GM12878 (cell line): ENCODE measurements around the gene TBC1D5. TPM values are rescaled to one million over a fixed set of nuclear protein-coding genes. Genes with fewer than 3 reads are reported as not detected.

ENCODE experiments used
- ATAC-seq: fragments of 200-7000 bp; cut with Tn5 transposase; 3 replicates; pipeline ENCODE4 v1.9.1; 2020; ENCODE audit warnings: mild to moderate bottlenecking, moderate library complexity
- BruUV-seq: library from RNA; stranded (reverse); fragments of 400-500 nt; replicated peaks from 2 replicates; lab custom pipeline; 2021; lab: Mats Ljungman, UMichigan
- CTCF ChIA-PET: fragments of 300-600 bp; sonication (Branson Sonifier 250); formaldehyde crosslinking; extraction: SDS; loops from one replicate; lab custom pipeline; 2021; ENCODE audit warnings: inconsistent platforms; lab: Yijun Ruan, JAX
- POLR2A ChIA-PET: fragments of 350-600 bp; formaldehyde crosslinking; extraction: SDS; loops from one replicate; lab custom pipeline; 2021; ENCODE audit warnings: inconsistent platforms; lab: Charles Lee
- RAD21 ChIA-PET: fragments of 300-600 bp; sonication (Branson Sonifier 250); formaldehyde crosslinking; loops from one replicate; lab custom pipeline; 2023; ENCODE audit warnings: antibody characterized with exemption; ENCODE audit not compliant: unreplicated experiment; lab: Charles Lee
- SMC1A ChIA-PET: fragments of 300-600 bp; sonication (Branson Sonifier 250); formaldehyde crosslinking; loops from one replicate; lab custom pipeline; 2023; ENCODE audit not compliant: unreplicated experiment, uncharacterized antibody; lab: Charles Lee
- DNase-seq: peaks from one replicate; pipeline ENCODE4 v3.0.0-alpha.2; 2011; ENCODE audit warnings: low read depth, low spot score
- FAIRE-seq: peaks from 3 replicates; lab custom pipeline; 2011; peaks lifted over from hg19 to GRCh38; lab: Jason Lieb, UNC
- H2AFZ ChIP-seq: 2 replicates; pipeline ENCODE4 v1.6.0; 2011; ENCODE audit warnings: low read depth, low read length, control low read depth; ENCODE audit not compliant: control insufficient read depth
- H3K27ac ChIP-seq: 2 replicates; pipeline ENCODE4 v1.5.1; 2011; ENCODE audit warnings: control low read depth; ENCODE audit not compliant: control insufficient read depth, insufficient read depth
- H3K27me3 ChIP-seq, 2 experiments: replicated peaks in 1 of 2; 2 replicates each; pipeline versions ENCODE4 v1.6.0 to v1.6.1; 2011; ENCODE audit warnings: low read length in 1 of 2; ENCODE audit not compliant: control insufficient read depth in 2 of 2, insufficient read depth in 2 of 2
- H3K36me3 ChIP-seq, 2 experiments: 2 replicates each; pipeline ENCODE4 v1.5.1; 2011; ENCODE audit warnings: low read length in 1 of 2; ENCODE audit not compliant: control insufficient read depth in 2 of 2, insufficient read depth in 2 of 2
- H3K4me1 ChIP-seq: 2 replicates; pipeline ENCODE4 v1.6.1; 2011; ENCODE audit warnings: mild to moderate bottlenecking, low read length, moderate library complexity, mixed read lengths; ENCODE audit not compliant: control insufficient read depth, insufficient read depth
- H3K4me2 ChIP-seq: 2 replicates; pipeline ENCODE4 v1.6.0; 2011; ENCODE audit warnings: control low read depth; ENCODE audit not compliant: control insufficient read depth, insufficient read depth
- H3K4me3 ChIP-seq: fragments of 200-600 bp; sonication (generic); 2 replicates; pipeline ENCODE4 v1.5.1; 2016
- H3K79me2 ChIP-seq: 2 replicates; pipeline ENCODE4 v1.6.0; 2011; ENCODE audit warnings: low read length; ENCODE audit not compliant: control insufficient read depth, insufficient read depth
- H3K9ac ChIP-seq: 2 replicates; pipeline ENCODE4 v1.8.0; 2011; ENCODE audit warnings: low read length, control low read depth, mixed read lengths; ENCODE audit not compliant: control insufficient read depth, insufficient read depth
- H3K9me3 ChIP-seq: replicated peaks from 3 replicates; pipeline ENCODE4 v1.5.1; 2011; ENCODE audit warnings: mild to moderate bottlenecking, low read length; ENCODE audit not compliant: control insufficient read depth, insufficient read depth
- H4K20me1 ChIP-seq: 2 replicates; pipeline ENCODE4 v1.6.0; 2011; ENCODE audit not compliant: control insufficient read depth, insufficient read depth
- BMI1 ChIP-seq: fragments of 450-650 bp; IDR thresholded peaks from 2 replicates; pipeline ENCODE4 v1.6.1; 2016; ENCODE audit warnings: mild to moderate bottlenecking, moderate library complexity, borderline replicate concordance
- HCFC1 ChIP-seq: fragments of 150-350 bp; IDR thresholded peaks from 2 replicates; pipeline ENCODE4 v1.6.1; 2014; ENCODE audit warnings: low read length
- HDGF ChIP-seq: fragments of 450-650 bp; IDR thresholded peaks from 2 replicates; pipeline ENCODE4 v1.6.1; 2016; ENCODE audit warnings: antibody characterized with exemption
- HSF1 ChIP-seq: fragments of 150-350 bp; IDR thresholded peaks from 2 replicates; pipeline ENCODE4 v1.6.1; 2014; ENCODE audit warnings: mild to moderate bottlenecking, low read depth, low read length
- JUND ChIP-seq: IDR thresholded peaks from 2 replicates; pipeline ENCODE4 v1.6.1; 2012; ENCODE audit warnings: low read depth, mild to moderate bottlenecking, low read length, improper control_type of control experiment, moderate library complexity
- MEF2B ChIP-seq: fragments of 450-650 bp; IDR thresholded peaks from 2 replicates; pipeline ENCODE4 v1.6.1; 2018; ENCODE audit warnings: mild to moderate bottlenecking, moderate library complexity; ENCODE audit not compliant: partially characterized antibody, poor library complexity, severe bottlenecking
- NFXL1 ChIP-seq: fragments of 450-650 bp; IDR thresholded peaks from 2 replicates; pipeline ENCODE4 v1.6.1; 2017; ENCODE audit warnings: antibody characterized with exemption, mild to moderate bottlenecking, borderline replicate concordance
- NRF1 ChIP-seq: conservative IDR thresholded peaks from 2 replicates; pipeline ENCODE4 v1.6.1; 2011; ENCODE audit warnings: mild to moderate bottlenecking, low read depth, low read length, improper control_type of control experiment
- PAX8 ChIP-seq: fragments of 450-650 bp; IDR thresholded peaks from 2 replicates; pipeline ENCODE4 v1.6.1; 2017; ENCODE audit warnings: mild to moderate bottlenecking, moderate library complexity
- SIX5 ChIP-seq: IDR thresholded peaks from 2 replicates; pipeline ENCODE4 v1.6.1; 2011; ENCODE audit warnings: mild to moderate bottlenecking, low read depth, low read length, moderate library complexity; ENCODE audit not compliant: severe bottlenecking
- SKIL ChIP-seq: fragments of 450-650 bp; IDR thresholded peaks from 2 replicates; pipeline ENCODE4 v1.6.1; 2017; ENCODE audit warnings: mild to moderate bottlenecking, low read depth, inconsistent platforms; ENCODE audit not compliant: poor library complexity, severe bottlenecking
- SP1 ChIP-seq: IDR thresholded peaks from one replicate; pipeline ENCODE4 v1.6.1; 2011; ENCODE audit warnings: low read depth, low read length
- TBL1XR1 ChIP-seq: IDR thresholded peaks from 2 replicates; pipeline ENCODE4 v1.6.1; 2012; ENCODE audit warnings: low read depth, low read length, improper control_type of control experiment
- ZNF687 ChIP-seq: fragments of 450-650 bp; IDR thresholded peaks from 2 replicates; pipeline ENCODE4 v1.6.1; 2017; ENCODE audit warnings: mild to moderate bottlenecking, moderate library complexity
- WGBS: methylation state at CpG from one replicate; pipeline ENCODE4 v1.1.6; 2016; ENCODE audit warnings: low lambda C conversion rate; ENCODE audit not compliant: insufficient replicate concordance, insufficient coverage; ENCODE audit errors: missing lambda C conversion rate; 5-methylcytosine and 5-hydroxymethylcytosine counted together
- in situ Hi-C: fragments of 300-500 bp; cut with MboI; formaldehyde crosslinking; loops from 9 replicates; pipeline ENCODE4 v1.14.3; 2018; ENCODE audit warnings: mixed read lengths
- intact Hi-C: fragments of 100-400 bp; cut with micrococcal nuclease; formaldehyde crosslinking; loops from one replicate; pipeline ENCODE4 v1.14.2; 2022; ENCODE audit not compliant: unreplicated experiment
- polyA plus RNA-seq, 11 experiments: library from polyadenylated mRNA; depleted of rRNA in 4 of 11; unstranded in 6 of 11; stranded (reverse) in 5 of 11; fragments of >200 nt; fragmentation: Nextera tagmentation in 4 of 11; fragmentation: Illumina TruSeq in 1 of 11; extraction: Ambion mirVana in 4 of 11; extraction: Trizol in 1 of 11; gene quantifications; 1 replicate in 1 of 11; 2 replicates in 10 of 11; pipeline versions ENCODE4 v1.2.1 to v1.2.3, GENCODE V29; 2011 to 2016; ENCODE audit warnings: inconsistent platforms in 2 of 11, missing spikeins in 2 of 11, low read depth in 1 of 11
- total RNA-seq, 4 experiments: library from RNA; depleted of rRNA in 3 of 4; stranded (reverse); fragments of >200 nt in 3 of 4; fragmentation: Illumina TruSeq in 1 of 4; extraction: Trizol in 1 of 4; gene quantifications; 2 replicates each; pipeline versions ENCODE4 v1.2.1 to v1.2.3, GENCODE V29; 2013 to 2021

The TBC1D5 gene
- total and polyA plus RNA-seq, 10 of the 15 experiments (the other 5 are each of a cell fraction or from before 2014, with no cell fraction given): 5.5 to 61.0 (median 43.8) TPM

- ChIA-PET CTCF (interaction anchor here (0.7 to 1.5 kb wide), 2 partner anchors 10 to 621 kb away, joined by 3 read pairs; no protein-coding TSS in a partner anchor), SMC1A (interaction anchor here (0.8 to 2.1 kb wide), 3 partner anchors 9 to 14 kb away, joined by 3 to 5 read pairs (median 5); no protein-coding TSS in a partner anchor), RAD21 (no interaction called here), POLR2A (interaction anchor here (0.6 to 0.7 kb wide), 2 partner anchors 260 to 616 kb away, joined by 3 to 4 read pairs; no protein-coding TSS in a partner anchor)
- Histone ChIP-seq H3K4me2 (no peak overlapping the region), H3K36me3 (no peaks in the 10 kb centered on the region), H3K27me3 (no peaks in the 10 kb centered on the region), H2AFZ (no peak overlapping the region), H3K9me3 (no peaks in the 10 kb centered on the region), H4K20me1 (no peaks in the 10 kb centered on the region), H3K4me1 (no peaks in the 10 kb centered on the region), H3K9ac (no peak overlapping the region), H3K27ac (no peak overlapping the region), H3K4me3 (no peak overlapping the region), H3K79me2 (no peaks in the 10 kb centered on the region; the same call in none of the 2 replicates)
- BruUV-seq: no TSS peak
- WGBS: 100% methylated on average over 1 of the region's 1 CpG
- TF ChIP-seq JUND (no peak), HDGF (no peak), SP1 (no peak), PAX8 (no peak), SKIL (no peak), HCFC1 (no peak), HSF1 (no peak), MEF2B (no peak), BMI1 (no peak), TBL1XR1 (no peak), NFXL1 (no peak), ZNF687 (no peak), SIX5 (no peak), NRF1 (no peak)
- no peak for FAIRE-seq
- intact Hi-C loops (no loop called here), in situ Hi-C loops (no loop called here)
- DNase-seq: no peak
- no peak for ATAC-seq
Observed at GRCh38 chr3:17631609-17632008, 110.8 kb downstream of the TBC1D5 start.
